ENCODE results near the gene FCER1A.

DNA sequence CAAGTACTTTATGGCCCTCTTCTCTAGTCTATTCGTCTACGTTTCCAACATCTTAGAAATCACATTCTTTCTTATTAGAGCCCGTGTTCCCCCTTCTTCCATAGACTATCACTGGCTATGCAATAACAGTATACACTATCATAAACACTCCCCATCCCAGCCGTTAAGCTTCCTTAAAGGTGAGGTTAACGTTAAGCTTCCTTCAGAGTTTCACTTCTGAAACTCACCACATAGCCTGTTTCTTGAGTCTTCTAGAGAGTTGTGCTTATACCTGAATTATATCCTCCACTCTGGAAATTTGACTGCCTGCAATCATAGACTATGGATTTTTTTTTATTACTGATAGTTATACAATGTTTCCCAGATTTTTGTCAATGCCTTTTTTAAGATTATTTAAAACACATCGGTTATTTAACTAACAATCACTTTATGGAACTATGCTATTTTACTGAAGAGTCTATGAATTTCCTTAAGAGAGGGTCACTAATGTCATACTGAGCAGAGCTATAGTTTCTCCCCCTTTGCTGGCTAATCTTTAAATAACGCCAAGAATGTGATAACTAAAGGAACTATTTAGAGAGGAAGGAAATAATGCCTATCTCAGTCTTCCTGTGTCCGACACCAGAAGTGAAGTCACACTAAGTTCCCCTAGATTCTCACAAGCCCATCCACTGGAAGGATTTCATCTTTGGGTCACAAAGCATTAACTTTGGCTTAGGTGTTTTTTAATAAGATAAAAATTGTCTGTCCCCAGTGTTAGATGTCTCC is 16.8 kb downstream of the FCER1A start:
- TF ChIP-seq CTCF (IDR thresholded peaks at IDR 0.05) (no peak), EP300 (IDR thresholded peaks at IDR 0.05) (no peak), POLR2A (IDR thresholded peaks at IDR 0.05) (no peak)
